RKO (cell line): Measurements from ENCODE around the gene PAPSS2.
"Not testable (repeated sequence)": the region's sequence is repeated elsewhere in the genome, so short reads cannot be mapped to it uniquely, and the experiment has no call there.

ENCODE experiments used
- DNase-seq: peaks from one replicate; pipeline ENCODE4 v3.0.0-alpha.2; 2016; ENCODE audit warnings: low spot score

Gene PAPSS2

DNA sequence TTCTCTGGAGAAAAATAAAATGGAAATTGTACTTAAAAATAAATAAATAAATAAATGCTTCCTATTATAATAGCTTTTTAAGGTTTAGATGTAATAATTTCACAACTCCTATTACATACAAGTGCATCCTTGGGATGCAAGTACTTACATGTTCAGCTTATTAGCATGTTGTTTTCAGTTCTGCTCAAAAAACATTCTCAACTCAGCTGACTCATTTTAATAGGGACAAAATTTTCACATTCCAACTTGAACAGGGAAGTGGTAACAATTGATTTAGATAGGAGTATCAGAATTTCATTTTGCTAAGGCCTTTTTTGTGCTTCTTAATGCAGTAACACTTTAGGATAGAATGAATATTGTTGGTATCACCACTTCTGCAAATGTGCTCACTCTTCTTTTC is 16.7 kb upstream of the PAPSS2 start:
- no peak for DNase-seq

DNA sequence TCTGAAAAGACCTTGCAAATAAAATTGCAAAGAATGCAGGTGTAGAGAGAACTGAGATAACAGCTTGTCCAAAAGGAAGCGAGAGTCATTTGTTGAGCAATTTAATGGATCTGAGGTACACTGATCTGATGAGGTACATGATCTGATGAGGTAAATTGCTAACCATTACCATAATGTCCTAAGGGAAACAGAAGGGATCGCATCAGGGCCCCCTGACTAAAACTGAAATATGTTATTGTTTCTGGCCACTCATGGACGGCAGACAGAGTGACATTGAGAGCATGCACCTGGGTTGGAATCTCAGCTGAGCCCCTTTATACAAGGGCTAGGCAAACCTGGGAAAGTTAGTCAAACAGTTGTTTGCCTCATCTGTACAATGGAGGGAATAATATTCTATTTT is 15.8 kb upstream of the PAPSS2 start:
- DNase-seq, result no peak

DNA sequence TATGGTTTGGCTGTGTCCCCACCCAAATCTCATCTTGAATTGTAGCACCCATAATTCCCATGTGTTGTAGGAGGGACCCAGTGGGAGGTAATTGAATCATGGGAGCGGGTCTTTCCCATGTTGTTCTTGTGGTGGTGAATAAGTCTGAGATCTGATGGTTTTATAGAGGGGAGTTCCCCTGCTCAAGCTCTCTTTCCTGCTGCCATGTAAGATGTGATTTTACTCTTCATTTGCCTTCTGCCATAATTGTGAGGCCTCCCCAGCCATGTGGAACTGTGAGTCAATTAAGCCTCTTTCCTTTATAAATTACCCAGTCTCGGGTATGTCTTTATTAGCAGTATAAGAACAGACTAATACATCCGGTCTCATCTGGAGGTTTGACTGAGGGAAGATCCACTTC is 15.2 kb upstream of the PAPSS2 start:
- not testable (repeated sequence) for DNase-seq

DNA sequence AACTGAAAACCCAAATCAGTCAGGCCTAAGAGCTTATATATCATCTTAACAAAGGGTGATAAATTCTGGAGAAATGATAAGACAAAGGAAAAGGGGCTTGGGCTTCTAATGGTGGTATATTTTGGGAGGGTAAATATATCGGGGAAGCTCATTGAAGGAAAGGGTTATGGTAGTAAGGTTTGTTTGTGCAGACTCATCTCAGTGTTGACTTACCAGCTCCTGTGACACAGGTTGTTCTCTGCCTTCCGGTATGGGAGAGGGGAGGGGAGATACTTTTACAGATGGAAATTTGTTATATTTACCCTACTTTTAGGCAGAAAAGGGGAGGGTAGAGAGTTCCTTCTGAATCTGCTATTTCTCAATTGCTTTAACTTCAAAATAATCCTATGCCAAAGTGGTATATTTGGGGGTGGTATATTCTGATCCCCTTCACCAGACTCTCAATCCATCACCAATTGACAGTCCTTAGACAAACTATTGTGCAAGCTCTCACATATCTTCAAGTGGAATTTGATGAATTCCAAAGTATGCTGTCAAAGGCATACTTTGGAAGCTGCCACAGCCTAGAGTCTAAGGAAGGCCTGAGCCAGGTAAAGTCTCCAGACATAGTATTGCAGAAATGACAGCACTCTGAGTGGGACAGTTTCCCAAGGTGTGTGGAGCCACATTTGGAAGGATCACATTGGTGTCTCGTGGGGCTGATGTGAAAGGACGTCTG is 13.3 kb upstream of the PAPSS2 start:
- no peak for DNase-seq

DNA sequence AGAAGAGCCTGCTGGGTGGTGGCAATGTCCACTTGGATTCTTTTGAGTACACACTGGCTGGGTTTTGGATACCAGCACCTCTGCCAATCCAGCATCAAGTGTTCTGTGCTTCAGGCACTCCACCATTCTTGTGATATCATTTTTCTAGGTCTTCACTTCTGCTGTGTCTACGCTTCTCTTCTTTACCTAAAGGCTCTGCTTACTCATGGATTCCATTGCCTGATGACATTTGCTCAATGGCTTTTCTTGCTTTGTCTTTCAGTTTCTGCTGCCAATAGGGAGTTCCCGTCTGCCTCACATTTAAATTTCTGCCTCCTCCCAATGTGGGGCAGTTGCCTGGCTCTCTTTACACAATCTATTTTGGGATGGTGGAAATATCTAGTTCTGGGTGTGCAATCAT is 12.7 kb upstream of the PAPSS2 start:
- DNase-seq, result no peak

DNA sequence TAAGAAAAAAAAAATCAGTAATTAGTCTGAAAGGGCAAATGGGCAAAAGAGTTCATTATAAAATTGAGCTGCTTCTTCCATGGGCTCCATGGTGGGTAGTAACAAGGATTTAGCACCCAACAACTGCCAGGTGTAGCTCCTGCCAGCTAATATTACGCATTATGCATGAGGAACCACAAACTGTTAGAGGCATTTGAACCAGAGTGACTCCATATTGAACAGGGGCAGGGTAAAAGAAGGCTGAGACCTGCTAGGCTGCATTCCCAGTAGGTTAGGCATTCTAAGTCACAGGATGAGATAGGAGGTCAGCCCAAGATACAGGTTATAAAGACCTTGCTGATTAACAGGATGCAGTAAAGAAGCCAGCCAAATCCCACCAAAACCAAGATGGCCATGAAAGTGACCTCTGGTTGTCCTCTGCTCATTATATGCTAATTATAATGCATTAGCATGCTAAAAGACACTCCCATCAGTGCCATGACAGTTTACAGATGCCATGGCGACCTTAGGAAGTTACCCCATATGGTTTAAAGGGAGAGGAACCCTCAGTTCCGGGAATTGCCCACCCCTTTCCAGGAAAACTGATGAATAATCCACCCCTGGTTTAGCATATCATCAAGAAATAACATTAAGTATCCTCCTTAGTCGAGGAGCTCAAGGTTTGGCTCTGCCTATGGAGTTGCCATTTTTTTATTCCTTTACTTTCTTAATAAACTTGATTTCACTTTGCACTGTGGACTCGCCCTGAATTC is 8.7 kb upstream of the PAPSS2 start:
- no peak for DNase-seq

DNA sequence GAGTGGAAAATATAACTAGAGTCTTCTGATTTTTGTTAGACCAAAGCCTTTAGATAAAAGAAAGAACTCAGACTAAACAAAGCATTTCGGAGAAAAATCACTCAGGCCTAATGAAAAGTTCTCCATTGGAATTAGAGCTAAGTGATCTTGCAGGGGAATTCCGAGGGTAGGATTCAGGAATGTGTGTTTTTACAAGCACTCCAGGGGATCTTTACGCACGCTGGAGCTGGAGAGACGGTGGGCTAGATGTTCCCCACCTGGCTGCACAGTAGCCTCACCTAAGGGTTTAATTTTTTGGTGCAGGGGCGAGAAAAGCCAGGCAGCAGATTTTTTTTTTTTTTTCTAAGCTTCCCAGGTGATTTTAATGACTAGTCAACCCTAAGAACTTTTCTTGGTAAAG is 7.9 kb upstream of the PAPSS2 start:
- DNase-seq, result no peak

DNA sequence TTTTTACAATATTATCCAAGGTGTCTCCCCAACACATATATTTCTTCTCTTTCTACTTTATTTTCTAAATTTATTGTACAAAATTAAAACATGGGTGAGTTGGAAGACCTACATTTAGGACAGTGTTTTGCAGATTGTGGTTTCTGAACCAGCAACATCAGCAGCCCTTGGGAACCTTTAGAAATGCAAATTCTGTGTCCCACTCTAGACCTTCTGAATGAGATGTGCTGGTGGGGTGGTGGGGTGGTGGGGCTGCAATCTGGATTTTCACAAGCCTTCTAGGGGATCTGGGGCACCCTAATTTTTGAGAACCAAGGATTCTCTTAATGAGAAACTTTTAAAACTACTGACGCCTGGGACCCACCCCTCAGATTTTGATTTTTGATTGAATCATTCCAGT is 7.4 kb upstream of the PAPSS2 start:
- DNase-seq, result no peak

DNA sequence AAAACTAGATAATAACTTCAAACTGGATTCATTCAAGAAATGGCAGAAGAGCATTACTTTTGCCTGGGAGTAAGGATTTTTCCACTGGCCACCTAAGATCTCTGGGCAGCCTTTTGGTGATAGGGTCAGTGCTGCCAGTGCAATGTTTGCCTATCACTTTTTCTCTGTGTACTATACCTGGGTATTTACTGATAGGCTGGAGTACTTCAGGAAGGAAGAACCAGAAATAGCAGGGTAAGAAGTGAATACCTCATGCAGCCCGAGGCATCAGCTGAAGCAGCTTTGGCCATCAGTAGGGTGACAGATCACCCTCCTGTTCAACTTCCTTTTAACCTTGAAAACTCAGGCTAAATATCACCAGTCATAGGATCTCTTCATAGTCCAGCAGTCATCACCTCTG is 5.5 kb upstream of the PAPSS2 start:
- no peak for DNase-seq

DNA sequence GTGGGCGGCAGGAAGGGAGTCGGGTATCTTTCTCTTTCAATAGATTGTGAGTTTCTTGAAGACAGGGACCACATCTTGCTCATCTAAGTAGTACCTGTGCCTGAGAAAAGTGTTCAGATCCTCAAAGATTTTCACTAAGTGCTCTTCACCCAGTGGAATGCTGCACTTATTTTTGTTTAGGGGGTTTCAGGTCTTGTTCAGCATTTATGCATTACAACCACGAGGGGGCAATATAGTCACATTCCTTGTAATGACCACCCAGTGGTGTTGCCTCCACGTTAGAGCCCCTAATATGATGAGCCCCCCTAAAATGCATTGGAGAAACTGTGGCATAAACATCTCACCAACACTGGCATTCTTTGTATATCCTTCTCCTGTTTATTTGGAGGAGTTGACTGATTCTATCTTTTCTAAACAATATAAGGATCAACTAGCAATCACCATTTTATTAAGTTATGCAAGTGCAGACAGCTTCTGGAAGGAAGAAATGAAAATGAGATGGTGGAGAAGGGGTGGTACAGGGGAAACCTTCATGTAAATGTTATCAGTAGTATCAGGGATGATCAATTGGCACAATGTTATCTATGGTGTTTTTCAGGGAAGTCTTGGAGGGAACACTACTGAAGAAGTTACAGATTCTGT is 3.1 kb upstream of the PAPSS2 start:
- peak; percentile 56 for DNase-seq

DNA sequence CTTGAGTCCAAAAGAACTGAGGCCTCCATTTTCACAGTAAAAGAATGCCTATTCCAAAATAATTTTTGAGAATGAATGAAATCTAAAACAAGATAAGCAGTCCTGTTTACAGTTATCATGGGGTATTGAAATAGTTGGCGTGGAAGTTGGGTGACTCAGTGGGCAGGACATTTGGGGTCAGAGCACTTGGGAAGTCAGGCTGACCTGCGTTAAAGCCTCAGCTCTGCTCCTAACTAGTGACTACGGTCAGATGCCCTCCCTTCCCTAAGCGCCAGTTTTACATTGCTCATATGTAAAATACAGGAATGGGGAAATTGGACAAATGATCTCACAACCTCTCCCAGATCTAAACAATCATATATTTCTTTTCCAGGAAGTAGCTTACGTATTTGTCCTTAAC is 2.3 kb upstream of the PAPSS2 start:
- no peak for DNase-seq

DNA sequence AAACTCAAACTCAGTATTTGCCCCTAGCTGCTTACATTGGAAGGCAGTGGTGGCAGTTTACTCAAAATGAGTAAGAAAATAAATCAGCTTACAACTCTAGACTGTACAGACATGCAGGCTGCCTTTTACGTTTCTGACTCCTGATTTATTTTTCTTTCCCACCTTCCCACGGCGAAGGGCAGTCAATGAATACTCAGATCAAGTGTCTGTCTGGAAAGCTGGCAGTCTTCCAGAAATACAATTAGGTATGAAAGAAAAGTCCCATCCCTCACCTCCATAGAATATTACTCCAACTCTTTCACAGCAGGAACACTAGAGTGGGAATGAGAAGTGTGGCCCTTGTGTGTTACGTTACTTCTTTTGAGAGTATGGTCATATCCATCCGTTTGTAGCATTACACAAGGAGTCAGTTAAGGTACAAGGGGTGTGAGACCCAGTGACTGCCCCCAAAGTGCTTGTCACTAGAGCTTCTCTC is 1.3 kb upstream of the PAPSS2 start:
- peak; percentile 15 for DNase-seq

DNA sequence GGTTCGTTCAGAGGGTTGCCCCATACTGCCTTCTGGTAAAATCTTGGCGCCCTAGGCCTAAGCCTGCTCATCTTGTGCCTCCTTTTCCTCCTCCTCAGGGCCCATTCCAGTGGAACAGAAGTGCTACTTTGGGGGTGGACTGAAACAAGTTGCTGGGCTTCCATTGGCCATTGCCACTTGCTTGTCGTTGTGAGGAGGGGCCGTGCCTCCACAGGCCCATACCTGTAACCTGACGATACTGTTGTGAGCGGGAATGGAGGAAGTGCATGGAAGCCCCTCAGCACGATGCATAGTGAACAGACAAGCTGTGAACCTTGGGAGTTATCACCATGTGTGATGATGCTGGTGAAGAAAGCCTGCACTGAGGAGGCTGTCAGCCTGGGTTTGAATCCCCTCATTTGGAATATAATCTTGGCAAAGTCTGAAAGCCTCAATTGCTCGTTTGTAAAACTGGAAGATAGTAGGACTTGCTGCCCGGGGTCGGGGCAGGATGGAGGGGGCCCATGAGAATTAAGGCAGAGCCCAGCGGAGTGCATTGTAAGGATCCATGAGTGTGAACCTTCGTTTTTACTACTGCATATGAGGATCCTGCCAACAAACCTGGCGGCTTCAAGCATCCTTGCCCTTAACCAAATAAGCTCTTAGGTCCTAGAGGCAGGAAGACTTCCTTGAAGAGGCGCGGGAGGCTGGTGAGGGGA is 671 bp upstream of the PAPSS2 start:
- DNase-seq, result no peak

DNA sequence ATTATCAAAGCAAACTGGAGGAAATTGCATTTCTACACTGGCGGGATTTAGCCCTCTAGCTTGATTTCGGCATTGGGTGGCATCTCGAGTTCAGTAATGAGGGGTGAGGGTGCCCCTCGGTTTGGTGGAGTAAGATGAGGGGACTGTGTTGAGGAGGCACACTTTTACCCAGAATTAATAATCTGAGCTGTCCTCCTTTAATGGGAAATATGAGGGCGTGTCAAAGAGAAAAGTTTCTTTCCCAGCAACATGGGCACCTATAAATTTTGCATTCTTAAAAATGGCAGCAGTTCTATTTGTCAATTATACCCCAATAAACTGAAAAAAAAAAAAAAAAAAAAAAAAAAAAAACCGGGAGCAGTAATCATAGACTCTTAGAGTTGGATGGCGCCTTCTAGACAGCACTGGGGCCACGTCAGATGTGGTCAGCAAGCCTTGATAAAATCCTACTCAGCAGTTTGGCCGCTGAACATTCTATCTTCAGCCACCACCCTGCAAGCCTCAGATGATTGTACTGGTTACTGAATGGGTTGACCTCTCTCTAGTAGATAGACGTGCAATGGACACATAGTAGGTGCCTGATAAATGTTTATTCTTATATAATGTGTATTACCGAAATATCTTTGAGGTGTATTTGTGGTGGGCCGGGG is 931 bp downstream of the PAPSS2 start:
- peak; percentile 80 for DNase-seq

DNA sequence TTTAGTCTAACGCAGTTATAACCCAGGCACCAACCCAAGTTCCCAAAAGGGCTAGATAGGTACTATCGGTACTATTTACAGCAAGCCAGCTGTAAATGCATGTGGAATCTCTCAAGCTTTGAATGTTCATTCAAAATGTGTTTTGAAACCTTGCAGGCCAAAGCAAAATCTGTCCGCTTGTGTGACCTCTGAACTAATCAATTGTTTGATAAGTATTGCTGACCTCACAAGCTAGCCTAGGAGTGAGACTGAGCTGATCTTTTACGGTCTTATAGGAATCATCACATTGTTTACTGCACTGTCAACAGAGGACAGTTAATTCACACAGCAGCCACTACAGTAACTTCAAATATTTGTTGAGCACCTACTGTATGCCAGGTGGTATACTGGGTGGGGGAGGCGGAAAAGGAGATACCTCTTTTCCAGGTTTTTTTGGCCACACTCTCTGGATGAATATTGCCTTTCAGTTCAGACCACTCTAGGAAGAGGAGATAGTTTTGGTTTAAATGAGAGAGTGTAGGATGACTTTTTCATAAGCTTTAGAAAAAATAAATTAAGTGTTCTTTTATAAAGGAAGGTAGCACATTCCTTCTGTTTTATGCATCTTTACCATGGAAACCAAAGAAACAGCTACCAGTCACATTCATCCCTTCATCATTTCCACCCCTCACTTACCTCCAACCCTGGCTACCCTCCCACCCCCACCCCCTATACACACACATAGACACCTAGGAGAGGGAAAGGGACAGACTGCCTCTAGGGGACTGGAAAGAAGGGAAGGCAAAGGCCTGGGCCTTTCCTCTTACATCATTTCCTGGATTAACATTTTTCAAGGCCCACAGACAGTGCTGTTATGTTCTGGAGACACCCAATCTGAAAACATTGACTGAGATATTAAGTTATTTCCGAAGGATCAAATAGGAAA is 2.4 kb downstream of the PAPSS2 start:
- no peak for DNase-seq

DNA sequence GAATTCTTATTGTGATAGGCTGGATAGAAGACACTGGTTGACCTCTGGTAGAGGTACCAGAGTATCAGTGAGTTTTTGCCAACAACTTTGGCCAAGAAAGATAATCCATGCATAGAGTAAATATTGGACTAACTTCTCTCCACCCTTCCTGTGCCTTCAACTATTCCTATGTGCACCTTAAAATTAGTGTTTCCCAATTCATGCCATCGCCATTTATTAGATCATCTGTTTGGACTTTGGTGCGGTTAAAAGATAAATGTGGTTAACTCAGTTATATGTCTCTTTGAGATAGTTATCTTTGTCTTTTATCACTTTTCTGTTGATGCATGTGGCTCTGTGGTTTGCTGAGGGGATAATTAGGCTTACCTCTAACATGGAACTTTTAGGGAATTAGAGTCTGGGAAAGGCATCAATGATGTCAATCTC is 4.6 kb downstream of the PAPSS2 start:
- DNase-seq, result no peak

DNA sequence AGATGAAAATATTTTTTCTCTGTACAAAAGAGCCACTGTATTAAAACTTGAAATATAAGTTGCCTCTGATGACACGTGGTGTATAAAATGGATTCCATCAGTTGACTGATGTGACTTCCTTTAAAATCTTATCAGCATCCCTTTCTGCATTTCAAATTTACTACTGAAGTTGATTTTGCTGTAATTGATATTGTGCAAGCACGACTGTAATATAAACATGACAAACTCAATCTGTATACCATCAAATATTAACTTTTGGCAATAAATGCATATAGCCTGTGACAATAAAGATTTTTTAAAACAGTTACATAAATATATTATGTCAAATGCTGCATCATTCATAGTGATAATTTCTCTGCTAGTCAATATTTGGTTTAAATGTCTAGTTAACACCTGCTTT is 7.8 kb downstream of the PAPSS2 start:
- no peak for DNase-seq

DNA sequence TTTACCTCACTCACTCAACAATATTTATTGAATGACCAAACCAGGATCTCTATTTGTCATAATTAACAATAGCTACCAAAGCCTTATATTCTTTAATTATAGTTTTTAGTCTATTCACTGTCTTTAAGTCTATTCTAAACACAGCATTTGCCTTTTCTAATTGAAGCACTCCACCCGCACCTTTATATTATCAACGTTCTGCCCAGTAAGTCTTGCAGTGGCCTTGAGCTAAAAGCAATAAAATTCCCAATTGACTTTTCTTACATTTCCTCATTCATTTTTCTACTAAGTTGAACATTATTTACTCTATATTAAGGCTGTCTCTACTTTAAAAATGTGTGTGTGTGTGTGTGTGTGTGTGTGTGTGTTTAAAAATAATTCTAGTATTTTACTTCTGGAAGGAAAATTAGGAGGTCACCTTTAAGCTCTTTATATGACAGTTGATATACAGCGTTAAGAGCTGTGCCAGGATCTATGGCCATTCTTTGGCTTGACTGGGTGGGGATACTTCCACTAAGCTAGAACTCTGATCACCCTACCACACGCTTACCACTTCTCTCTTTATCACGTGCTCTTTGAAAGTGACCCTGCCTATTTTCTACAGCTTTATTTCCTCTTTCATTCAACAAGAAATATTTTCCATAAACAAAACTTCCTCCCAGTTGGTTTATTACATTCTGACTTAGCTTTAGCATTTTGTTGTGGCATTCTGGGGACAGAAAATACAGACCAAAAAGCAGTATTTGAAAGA is 8.8 kb downstream of the PAPSS2 start:
- no peak for DNase-seq

DNA sequence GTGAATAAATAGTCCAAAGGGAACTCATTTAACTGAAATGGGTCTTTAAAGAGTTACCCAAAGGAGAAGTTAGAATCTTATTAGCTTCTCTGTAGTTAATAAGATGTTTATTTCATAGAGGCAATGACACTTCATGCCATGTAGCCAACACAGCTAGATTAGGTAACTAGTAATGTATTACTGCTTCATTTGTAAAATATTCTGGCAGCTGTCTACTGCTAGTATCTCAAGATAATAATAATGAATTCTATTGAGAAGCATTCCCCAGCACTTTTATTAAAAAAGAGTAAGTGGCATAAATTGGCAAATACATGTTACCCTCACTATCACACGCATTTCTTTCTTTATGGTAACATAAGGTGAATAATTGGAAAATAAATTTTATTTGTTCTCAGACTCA is 10.1 kb downstream of the PAPSS2 start:
- no peak for DNase-seq

DNA sequence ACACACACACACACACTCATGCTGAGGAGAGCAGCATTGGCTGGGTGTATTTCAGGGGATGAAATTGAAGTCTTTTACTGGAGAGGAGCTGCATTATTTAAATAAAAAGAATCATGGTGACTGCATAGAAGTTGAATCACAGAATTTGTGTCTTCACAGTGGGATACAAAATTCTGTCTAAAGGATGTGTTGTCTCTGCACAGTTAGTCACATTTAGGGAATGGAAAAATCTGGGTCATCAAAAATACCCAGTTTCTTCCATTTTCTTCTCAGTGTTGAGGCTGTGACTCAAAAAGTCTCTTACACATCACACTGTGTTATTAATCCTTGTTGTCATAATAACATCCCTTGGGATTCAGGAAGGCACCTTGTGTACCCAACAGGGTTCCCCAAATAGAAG is 10.9 kb downstream of the PAPSS2 start:
- peak; percentile 50 for DNase-seq
